Hippocampal formation (tissue), 2 donors: ENCODE measurements around the gene PDLIM5.
A peak's percentile ranks its signal among the peaks of the same experiment; 100 is the strongest.
"Not testable (repeated sequence)": the region's sequence is repeated elsewhere in the genome, so short reads cannot be mapped to it uniquely, and the experiment has no call there.

Experiments
- DNase-seq, 2 donors: peaks; one replicate each; lab custom pipeline; 2025; lab: John Stamatoyannopoulos, UW

PDLIM5 gene, protein sequence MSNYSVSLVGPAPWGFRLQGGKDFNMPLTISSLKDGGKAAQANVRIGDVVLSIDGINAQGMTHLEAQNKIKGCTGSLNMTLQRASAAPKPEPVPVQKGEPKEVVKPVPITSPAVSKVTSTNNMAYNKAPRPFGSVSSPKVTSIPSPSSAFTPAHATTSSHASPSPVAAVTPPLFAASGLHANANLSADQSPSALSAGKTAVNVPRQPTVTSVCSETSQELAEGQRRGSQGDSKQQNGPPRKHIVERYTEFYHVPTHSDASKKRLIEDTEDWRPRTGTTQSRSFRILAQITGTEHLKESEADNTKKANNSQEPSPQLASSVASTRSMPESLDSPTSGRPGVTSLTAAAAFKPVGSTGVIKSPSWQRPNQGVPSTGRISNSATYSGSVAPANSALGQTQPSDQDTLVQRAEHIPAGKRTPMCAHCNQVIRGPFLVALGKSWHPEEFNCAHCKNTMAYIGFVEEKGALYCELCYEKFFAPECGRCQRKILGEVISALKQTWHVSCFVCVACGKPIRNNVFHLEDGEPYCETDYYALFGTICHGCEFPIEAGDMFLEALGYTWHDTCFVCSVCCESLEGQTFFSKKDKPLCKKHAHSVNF

GRCh38 chr4:94451695-94452475 is at the start of gene PDLIM5:
TSS of gene PDLIM5 (plus strand) at chr4:94451942. CDS start at chr4:94455289, 3,347 bp downstream.
- DNase-seq = peak; percentile 88 to 90

- not testable (repeated sequence) for DNase-seq
Observed at GRCh38 chr4:94402439-94402838, 49.3 kb upstream of the PDLIM5 start.

DNA sequence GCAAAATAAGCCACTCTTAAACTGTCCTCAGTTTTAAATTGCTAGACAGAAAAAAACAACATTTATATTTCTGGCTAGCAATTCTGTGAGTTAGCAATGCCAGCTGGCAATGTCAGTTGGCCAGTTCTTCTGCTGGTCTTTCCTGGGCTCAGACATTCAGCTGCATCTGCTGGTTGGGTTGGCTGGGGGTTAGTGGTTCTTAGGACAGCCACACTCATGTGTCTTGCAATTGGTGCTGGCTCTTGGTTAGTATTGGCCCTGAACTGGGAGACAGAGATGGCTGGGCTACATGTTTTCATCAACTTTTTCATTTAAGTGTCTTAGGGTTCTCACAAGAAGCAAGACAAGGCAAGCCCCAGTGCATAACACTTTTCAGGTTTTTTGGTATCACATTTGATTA is 48.0 kb upstream of the PDLIM5 start:
- no peak for DNase-seq

- DNase-seq = peak; percentile 24 to 87
Observed at GRCh38 chr4:94406668-94407437, 44.9 kb upstream of the PDLIM5 start.

- no peak for DNase-seq
Observed at GRCh38 chr4:94407846-94408245, 43.9 kb upstream of the PDLIM5 start.

- no peak for DNase-seq
Observed at GRCh38 chr4:94408549-94409374, 43.0 kb upstream of the PDLIM5 start.

DNA sequence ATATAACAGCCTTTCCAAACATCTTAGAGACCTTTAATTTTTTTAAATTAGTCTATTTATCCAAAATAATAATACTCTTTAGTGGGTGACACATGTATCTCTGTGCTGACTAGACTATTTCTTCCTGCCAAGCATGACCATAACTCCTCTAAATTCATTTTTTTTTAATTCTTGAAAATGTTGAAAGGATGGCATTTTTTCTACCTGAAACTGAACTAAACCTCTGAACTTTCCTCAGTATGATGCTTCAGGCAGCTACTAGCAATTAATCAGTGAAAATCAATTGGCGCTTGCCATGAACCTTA is 42.4 kb upstream of the PDLIM5 start:
- no peak for DNase-seq

DNA sequence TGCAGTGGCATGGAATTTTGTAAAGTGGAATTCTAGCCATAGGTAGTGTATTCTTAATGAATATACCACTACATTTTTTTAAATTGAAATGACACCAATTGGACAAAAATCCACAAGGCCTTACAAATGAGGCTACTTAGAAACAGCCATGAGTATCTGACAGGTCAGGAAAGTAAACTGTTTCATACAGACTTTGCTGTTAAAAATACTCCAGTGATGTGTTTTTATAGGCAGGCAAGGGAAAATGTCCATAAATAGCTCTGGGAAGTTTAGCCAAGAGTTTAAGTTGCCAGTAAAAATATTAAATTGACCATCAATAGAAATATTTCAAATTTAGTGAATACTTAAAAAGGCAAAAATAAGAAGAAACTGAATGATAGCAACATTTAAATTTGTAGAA is 41.8 kb upstream of the PDLIM5 start:
- DNase-seq = no peak

GRCh38 chr4:94410678-94411206 is 41.0 kb upstream of the PDLIM5 start:
- no peak for DNase-seq

DNA sequence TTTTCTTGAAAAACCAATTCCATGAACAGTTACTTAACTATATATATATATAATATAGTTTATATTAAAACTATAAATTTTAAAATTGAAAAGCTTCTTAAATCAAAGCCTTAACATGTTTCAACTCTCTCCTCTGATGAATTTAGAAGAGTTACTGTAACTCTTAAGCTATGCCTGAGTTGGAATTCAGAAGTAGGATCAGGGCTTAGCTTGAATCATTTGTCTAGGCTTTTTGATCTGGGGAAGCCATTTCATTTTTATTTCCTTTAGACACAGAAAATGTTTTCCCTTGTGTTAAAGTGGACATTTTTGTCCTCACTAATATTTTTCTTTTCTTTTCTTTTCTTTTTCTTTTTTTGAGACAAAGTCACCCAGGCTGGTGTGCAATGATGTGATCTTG is 40.4 kb upstream of the PDLIM5 start:
- no peak for DNase-seq

- DNase-seq = no peak
Observed at GRCh38 chr4:94412019-94412657, 39.6 kb upstream of the PDLIM5 start.

GRCh38 chr4:94412658-94413038 is 39.1 kb upstream of the PDLIM5 start:
- DNase-seq = no peak

GRCh38 chr4:94413085-94413840 is 38.5 kb upstream of the PDLIM5 start:
- no peak for DNase-seq

DNA sequence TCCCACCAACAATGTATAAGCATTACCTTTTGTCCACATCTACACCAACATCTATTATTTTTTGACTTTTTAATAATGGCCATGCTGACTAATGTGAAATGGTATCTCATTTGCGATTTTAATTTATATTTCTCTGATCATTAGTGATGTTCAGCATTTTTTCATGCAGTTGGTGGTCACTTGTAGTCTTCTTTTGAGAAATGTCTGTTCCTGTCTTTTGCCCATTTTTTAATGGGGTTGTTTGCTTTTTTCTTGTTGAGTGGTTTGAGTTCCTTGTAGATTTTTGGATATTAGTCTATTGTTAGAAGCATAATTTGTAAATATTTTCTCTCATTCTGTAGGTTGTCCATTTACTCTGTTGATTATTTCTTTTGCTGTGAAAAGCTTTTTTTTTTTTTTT is 36.8 kb upstream of the PDLIM5 start:
- DNase-seq = no peak

DNA sequence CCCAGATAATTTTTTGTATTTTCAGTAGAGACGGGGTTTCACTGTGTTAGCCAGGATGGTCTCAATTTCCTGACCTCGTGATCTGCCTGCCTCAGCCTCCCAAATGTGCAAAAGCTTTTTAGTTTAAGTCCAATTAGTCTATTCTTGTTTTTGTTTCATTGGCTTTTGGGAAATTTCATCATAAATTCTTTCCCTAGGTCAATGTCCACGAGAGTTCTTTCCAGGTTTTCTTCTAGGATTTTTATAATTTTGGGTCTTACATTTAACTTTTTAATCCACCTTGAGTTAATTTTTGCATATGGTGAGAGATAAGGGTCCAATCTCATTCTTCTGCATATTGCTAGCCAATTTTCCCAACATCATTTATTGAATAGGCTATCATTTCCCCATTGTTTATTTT is 36.3 kb upstream of the PDLIM5 start:
- DNase-seq = no peak

DNA sequence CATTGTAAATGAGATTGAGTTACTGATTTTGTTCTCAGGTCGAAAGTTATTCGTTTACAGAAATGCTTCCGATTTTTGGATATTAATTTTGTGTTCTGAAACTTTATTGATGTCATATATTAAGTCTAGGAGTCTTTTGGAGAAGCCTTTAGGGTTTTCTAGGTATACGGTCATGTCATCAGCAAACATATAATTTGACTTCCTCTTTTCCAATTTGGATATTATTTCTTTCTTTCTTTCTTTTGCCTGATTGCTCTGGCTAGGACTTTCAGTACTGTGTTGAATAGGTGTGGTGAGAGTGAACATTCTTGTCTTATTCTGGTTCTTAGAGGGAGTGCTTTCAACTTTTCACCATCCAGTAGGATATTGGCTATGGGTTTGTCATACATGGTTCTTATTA is 35.4 kb upstream of the PDLIM5 start:
- DNase-seq = no peak

DNA sequence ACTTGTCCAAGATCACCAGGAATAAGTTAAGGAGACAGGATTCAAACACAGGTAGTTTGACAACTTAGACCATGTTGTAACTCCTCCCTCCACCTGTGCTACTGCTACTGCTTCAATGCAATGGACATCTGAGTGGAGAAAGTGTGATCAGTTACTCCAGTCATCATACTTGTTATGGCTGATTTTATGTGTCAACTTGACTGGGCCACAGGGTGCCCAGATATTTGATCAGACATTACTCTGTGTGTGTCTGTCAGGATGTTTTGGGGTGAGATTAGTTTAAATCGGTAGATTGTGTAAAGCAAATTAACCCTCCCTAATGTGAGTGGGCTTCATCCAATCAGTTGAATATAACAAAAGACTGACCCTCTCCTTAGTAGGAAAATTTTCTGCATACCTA is 34.8 kb upstream of the PDLIM5 start:
- DNase-seq = no peak

DNA sequence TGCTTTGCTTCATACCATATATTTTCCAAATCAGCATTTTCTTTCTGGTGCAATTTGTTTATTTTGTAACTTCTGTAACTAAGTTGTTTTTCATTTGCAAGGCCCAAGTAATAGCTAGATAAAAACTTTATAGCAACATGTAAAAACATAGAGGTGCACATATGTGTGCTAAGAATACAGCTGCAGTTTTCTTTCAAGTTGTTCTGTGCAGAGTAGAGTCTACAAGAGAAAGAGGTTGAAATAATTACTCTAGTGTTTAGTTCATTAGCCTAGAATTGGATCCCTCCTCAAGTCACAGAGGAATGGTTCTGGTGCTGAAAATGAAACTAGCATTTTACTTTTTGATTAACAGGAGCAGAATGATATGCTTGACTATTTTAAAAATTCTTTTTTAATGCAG is 32.2 kb upstream of the PDLIM5 start:
- no peak for DNase-seq

- no peak for DNase-seq
Observed at GRCh38 chr4:94419956-94420355, 31.8 kb upstream of the PDLIM5 start.

- DNase-seq = no peak
Observed at GRCh38 chr4:94420356-94420755, 31.4 kb upstream of the PDLIM5 start.
